SU-DHL-6 (cell line): Measurements from ENCODE around the gene KRT6B.

Experiments
- H2AFZ ChIP-seq: fragments of 200-600 bp; sonication (generic); 2 replicates; pipeline ENCODE4 v1.6.1; 2014; ENCODE audit warnings: low read depth, mild to moderate bottlenecking, moderate library complexity, mixed read lengths, antibody characterized with exemption, low read length; ENCODE audit not compliant: severe bottlenecking
- H3F3A ChIP-seq: fragments of 200-600 bp; shearing (Covaris generic); 2 replicates; pipeline ENCODE4 v1.6.0; 2016; ENCODE audit warnings: antibody characterized with exemption, mild to moderate bottlenecking; ENCODE audit not compliant: insufficient read depth
- H3K27ac ChIP-seq: fragments of 200-600 bp; sonication (generic); 2 replicates; pipeline ENCODE4 v1.5.1; 2016; ENCODE audit warnings: low read depth, mild to moderate bottlenecking, low read length, moderate library complexity, mixed read lengths
- H3K27me3 ChIP-seq: fragments of 200-600 bp; sonication (generic), shearing (Covaris generic); 2 replicates; pipeline ENCODE4 v1.6.0; 2014; ENCODE audit warnings: mild to moderate bottlenecking, low read length
- H3K36me3 ChIP-seq: fragments of 200-600 bp; sonication (generic); 2 replicates; pipeline ENCODE4 v1.6.1; 2014; ENCODE audit warnings: mild to moderate bottlenecking, low read length, mixed read lengths
- H3K4me2 ChIP-seq: fragments of 300-600, 200-600 bp; shearing (Covaris generic), sonication (generic); 2 replicates; pipeline ENCODE4 v1.6.0; 2014; ENCODE audit warnings: low read length, low read depth, mild to moderate bottlenecking; ENCODE audit not compliant: poor library complexity, severe bottlenecking
- H3K4me3 ChIP-seq: fragments of 200-600 bp; sonication (generic); 2 replicates; pipeline ENCODE4 v1.5.1; 2014; ENCODE audit warnings: antibody characterized with exemption, low read length, mild to moderate bottlenecking, mixed read lengths; ENCODE audit not compliant: insufficient read depth, poor library complexity, severe bottlenecking
- H3K79me2 ChIP-seq: fragments of 200-600 bp; sonication (generic); 2 replicates; pipeline ENCODE4 v1.6.1; 2014; ENCODE audit warnings: mild to moderate bottlenecking, low read length, moderate library complexity; ENCODE audit not compliant: insufficient read depth
- H3K9ac ChIP-seq: fragments of 200-600 bp; sonication (generic); 2 replicates; pipeline ENCODE4 v1.7.0; 2014; ENCODE audit warnings: mild to moderate bottlenecking, low read length
- H3K9me2 ChIP-seq: fragments of 200-600 bp; sonication (generic); replicated peaks from 2 replicates; pipeline ENCODE4 v1.6.1; 2014; ENCODE audit warnings: low read length; ENCODE audit not compliant: insufficient read depth
- H3K9me3 ChIP-seq: fragments of 200-600 bp; sonication (generic); 2 replicates; pipeline ENCODE4 v1.6.1; 2014; ENCODE audit warnings: low read length, mixed read lengths; ENCODE audit not compliant: insufficient read depth
- H4K20me1 ChIP-seq: fragments of 200-600 bp; sonication (generic); 2 replicates; pipeline ENCODE4 v1.6.1; 2014; ENCODE audit warnings: low read depth, mild to moderate bottlenecking, antibody characterized with exemption, low read length, moderate library complexity, mixed read lengths
- EZH2phosphoT487 ChIP-seq: fragments of 200-600 bp; sonication (generic), shearing (Covaris generic); conservative IDR thresholded peaks from 2 replicates; pipeline ENCODE4 v1.6.1; 2018; ENCODE audit warnings: mild to moderate bottlenecking, antibody characterized with exemption, low read length, moderate library complexity, mixed read lengths
- TF ChIP-seq, protein P1 (sequence below): fragments of 200-600 bp; sonication (generic); IDR thresholded peaks from one replicate; pipeline ENCODE4 v1.5.1; 2017; ENCODE audit warnings: antibody characterized with exemption, mild to moderate bottlenecking, low read length, moderate library complexity; ENCODE audit not compliant: insufficient read depth, poor library complexity, severe bottlenecking

Gene KRT6B

DNA sequence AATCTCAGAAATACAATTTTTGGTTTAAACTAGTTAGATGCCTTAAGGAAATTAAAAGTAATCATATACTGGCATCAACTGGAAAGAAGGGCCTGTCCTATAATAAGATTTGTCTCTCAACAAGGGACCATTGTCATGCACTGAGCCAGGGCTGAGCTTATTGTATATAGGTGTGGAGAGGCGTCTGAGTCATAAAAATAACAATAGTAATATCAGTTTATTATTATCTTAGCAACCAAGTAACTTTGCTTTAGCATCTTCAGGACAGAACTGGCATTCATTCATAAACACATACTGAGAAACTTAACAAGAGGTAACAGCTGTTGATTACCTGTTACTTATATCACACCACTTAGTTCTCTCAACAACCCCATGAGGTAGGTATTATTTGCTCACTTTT lies 24.9 kb downstream of the KRT6B start:
- no peaks in the 10 kb centered on the region for H3K27me3 ChIP-seq
- H3K9me3 ChIP-seq, result no peaks in the 10 kb centered on the region
- H3K36me3 ChIP-seq, result no peaks in the 10 kb centered on the region
- H3K27ac ChIP-seq, result no peak overlapping the region
- H3K9me2 ChIP-seq, result no peaks in the 10 kb centered on the region
- no peak overlapping the region for H3K4me2 ChIP-seq
- no peaks in the 10 kb centered on the region for H3K79me2 ChIP-seq
- H3F3A ChIP-seq, result no peaks in the 10 kb centered on the region
- no peak for TF ChIP-seq EZH2phosphoT487
- TF ChIP-seq, protein P1, sequence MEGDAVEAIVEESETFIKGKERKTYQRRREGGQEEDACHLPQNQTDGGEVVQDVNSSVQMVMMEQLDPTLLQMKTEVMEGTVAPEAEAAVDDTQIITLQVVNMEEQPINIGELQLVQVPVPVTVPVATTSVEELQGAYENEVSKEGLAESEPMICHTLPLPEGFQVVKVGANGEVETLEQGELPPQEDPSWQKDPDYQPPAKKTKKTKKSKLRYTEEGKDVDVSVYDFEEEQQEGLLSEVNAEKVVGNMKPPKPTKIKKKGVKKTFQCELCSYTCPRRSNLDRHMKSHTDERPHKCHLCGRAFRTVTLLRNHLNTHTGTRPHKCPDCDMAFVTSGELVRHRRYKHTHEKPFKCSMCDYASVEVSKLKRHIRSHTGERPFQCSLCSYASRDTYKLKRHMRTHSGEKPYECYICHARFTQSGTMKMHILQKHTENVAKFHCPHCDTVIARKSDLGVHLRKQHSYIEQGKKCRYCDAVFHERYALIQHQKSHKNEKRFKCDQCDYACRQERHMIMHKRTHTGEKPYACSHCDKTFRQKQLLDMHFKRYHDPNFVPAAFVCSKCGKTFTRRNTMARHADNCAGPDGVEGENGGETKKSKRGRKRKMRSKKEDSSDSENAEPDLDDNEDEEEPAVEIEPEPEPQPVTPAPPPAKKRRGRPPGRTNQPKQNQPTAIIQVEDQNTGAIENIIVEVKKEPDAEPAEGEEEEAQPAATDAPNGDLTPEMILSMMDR, result no peak
- no peaks in the 10 kb centered on the region for H4K20me1 ChIP-seq
- H3K9ac ChIP-seq, result no peak overlapping the region
- no peak overlapping the region for H2AFZ ChIP-seq
- no peak overlapping the region for H3K4me3 ChIP-seq

DNA sequence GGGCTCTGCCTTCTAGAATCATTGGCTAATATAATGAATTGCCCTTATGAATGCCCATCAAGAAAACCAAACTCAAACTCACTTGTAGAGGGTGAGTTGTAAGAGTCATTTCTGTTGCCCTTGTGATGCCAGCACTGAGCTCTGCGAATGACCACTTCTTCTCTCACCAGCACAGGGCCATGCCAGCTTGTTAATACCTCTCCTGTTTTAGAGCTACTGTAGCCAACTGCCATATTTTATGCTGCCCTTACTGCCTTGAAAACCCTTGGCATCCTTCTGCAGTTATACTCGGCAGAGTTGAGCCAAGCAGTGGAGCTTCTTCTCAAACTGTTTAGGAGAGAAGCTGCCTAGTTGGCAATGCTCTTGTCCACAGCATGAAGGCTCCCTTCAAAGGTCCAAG lies 25.9 kb downstream of the KRT6B start:
- Histone ChIP-seq H3K4me3 (no peak overlapping the region), H3K27ac (no peak overlapping the region), H3K9me3 (no peaks in the 10 kb centered on the region), H4K20me1 (no peaks in the 10 kb centered on the region), H3K9me2 (no peaks in the 10 kb centered on the region), H3F3A (no peaks in the 10 kb centered on the region), H2AFZ (no peak overlapping the region), H3K27me3 (no peaks in the 10 kb centered on the region), H3K36me3 (no peaks in the 10 kb centered on the region), H3K4me2 (no peak overlapping the region), H3K9ac (no peak overlapping the region), H3K79me2 (no peaks in the 10 kb centered on the region)
- TF ChIP-seq EZH2phosphoT487, result no peak
- TF ChIP-seq, protein P1, result no peak

DNA sequence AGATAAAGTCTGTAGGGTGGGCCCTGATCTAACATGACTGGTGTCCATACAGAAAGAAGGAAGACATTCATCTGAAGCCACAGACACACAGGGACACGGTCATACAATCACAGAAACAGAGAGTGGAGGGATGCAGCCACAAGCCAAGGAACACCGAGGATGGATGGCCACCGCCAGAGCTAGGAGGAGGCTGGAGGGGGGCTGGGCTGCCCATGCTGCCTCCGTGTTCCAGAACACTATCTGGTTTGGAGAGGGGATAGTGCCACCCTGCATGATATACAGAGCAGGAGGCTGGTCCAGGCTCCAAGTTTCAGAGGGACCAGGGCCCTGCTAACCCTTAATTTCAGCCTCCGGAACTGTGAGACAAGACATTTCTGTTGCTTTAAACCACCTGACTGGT lies 26.5 kb downstream of the KRT6B start:
- TF ChIP-seq, protein P1, result no peak
- no peak for TF ChIP-seq EZH2phosphoT487
- no peaks in the 10 kb centered on the region for H3K27me3 ChIP-seq
- H3K9me2 ChIP-seq, result no peaks in the 10 kb centered on the region

More for the DNA sequence above, 26.5 kb downstream of the KRT6B start:
- Histone ChIP-seq H3K9me3 (no peaks in the 10 kb centered on the region), H3F3A (no peaks in the 10 kb centered on the region), H4K20me1 (no peaks in the 10 kb centered on the region), H3K4me3 (no peak overlapping the region), H3K4me2 (no peak overlapping the region), H3K79me2 (no peaks in the 10 kb centered on the region), H3K9ac (no peak overlapping the region), H3K36me3 (no peaks in the 10 kb centered on the region), H3K27ac (no peak overlapping the region), H2AFZ (no peak overlapping the region)
